NCI-H2029 (cell line): ENCODE measurements around the gene C5orf46.
"Not testable (repeated sequence)": the region's sequence is repeated elsewhere in the genome, so short reads cannot be mapped to it uniquely, and the experiment has no call there.

Experiments used
- DNase-seq: peaks from one replicate; lab custom pipeline; 2025; lab: John Stamatoyannopoulos, UW

C5orf46 gene

DNA sequence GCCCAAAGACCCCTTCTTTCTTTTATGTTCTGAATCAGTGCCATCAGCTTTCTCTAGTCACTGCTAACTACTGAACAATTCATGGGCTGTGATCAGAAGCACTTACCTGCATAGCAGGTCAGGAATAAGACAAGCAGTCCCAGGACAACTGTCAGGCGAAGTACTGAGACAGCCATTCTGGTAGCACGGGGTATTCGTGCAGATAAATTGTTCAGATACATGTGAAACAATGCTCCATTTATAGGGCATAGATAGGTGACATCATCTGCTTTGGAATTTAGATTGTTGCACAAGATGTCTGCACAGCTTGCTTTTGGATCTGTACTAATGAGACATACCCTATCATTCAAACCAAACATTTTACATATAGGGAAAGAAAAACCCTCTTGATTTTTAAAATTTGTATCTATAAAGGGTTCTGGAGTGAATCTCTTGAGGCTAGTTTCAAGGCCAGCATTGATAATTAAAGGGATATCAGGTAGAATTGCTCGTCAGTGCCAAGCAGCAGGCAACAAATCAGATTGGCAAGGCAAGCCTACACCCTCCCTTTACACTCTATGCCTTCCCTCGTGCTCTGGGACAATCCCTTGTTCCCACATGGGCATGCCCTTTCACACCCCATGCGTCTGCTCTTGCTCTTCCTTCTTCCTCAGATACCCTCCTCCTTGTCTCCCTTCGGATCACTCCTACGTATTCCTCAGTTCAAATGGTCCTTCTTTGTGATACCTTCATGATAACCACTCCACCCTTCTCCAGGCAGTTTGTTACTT lies at the start of gene C5orf46:
Gene C5orf46 (minus strand): TSS at position 213 of the 770 bp plus-strand sequence. CDS start 37 bp downstream, at position 176.
- DNase-seq: no peak

DNA sequence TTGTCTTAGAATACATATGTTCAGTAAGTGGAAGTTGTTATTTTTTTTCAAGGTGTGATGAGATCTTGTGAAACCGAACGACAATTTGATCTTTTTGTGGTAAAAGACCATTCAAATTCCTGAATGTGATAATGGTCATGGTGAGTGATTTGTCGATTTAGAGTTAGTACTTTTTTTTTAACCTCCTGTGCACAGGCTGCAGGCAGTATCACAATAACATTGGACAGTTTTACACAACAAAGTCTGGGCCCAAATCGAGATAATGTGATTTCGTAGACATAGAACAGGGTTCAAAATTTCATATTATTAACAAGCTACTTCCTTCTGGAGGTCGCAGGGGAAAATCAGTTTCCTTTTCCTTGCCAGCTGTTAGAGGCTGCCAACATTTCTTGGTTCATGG lies 48.6 kb upstream of the C5orf46 start:
- DNase-seq: no peak

DNA sequence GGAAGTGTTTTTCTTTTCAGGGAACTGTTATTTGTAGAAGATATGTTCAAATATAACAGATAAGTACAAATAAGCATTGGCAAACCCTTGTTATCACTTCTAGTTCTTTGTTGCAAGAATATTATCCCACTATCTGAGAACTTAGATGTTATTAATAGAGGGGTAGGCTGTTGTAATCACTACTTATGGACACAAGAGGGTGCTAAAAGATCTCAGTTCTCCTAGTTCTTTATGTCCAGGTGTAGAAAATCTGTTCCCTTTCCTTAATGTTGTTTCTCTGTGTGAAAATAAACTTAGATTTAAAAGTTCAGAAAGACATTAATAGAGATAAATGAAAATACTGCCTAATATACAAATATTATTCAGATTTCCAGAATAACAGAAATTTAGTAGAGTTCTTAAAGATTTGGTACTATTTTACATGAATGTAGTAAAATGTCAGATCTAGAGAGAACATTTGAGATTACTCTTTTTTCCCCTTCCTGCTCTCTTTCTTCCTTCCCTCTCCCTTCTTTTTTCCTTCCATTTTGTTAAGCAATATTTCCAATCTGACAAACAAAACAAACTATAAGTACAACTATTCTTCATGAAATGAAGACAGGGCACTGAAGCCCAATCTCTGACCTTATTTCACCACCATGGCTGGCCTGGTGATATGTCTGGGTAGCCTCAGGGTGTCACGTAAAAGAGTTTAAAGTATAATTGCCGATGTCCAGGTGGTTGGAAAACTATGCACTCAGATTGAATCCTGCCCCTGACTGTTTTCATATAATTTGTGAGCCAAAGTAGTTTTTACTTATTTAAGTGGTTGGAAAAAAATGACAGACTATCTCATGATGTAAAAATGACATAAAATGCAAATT lies 43.6 kb upstream of the C5orf46 start:
- DNase-seq: no peak

DNA sequence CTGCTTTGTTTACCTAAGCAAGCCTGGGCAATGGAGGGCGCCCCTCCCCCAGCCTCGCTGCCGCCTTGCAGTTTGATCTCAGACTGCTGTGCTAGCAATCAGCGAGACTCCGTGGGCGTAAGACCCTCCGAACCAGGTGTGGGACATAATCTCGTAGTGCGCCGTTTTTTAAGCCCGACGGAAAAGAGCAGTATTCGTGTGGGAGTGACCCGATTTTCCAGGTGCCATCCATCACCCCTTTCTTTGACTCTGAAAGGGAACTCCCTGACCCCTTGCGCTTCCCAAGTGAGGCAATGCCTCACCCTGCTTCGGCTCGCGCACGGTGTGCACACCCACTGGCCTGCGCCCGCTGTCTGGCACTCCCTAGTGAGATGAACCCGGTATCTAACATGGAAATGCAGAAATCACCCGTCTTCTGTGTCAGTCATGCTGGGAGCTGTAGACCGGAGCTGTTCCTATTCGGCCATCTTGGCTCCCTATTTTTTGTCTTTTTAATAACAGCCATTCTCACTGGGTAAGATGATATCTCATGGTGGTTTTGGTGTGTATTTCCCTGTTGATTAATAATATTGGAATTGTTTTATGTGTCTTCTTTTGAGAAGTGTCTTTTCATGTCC lies 40.4 kb upstream of the C5orf46 start:
- DNase-seq: not testable (repeated sequence)

DNA sequence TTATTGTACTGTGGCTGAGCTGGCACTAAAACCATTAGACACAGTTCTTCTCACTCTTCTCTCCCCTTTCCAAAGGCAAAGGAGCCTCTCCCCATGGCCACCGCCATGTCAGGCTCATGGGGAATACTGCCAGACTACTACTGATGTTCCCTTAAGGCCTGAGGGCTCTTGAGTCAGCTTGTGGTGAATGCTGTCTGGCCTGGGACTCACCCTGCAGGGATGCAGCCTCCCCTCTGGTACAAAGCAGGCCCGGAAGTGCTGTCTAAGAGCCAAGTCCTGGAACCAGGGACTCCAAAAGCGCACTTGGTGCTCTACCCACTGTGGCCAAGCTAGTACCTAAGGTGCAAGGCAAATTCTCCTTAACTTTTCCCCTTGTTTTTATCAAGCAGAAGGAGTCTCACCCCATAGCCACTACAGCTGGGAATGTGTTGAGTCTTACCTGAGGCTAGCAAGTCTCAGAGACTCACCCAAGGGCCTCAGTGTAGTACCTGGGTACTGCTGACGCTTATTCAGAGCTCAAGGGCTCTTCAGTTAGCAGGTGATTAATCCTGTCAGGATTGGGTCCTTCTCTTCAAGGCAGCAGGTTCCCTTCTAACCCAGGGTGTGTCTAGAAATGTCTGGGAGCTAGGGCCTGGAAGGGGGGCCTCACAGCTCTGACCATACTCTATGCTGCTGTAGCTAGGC lies 33.2 kb upstream of the C5orf46 start:
- peak; percentile 18 for DNase-seq

DNA sequence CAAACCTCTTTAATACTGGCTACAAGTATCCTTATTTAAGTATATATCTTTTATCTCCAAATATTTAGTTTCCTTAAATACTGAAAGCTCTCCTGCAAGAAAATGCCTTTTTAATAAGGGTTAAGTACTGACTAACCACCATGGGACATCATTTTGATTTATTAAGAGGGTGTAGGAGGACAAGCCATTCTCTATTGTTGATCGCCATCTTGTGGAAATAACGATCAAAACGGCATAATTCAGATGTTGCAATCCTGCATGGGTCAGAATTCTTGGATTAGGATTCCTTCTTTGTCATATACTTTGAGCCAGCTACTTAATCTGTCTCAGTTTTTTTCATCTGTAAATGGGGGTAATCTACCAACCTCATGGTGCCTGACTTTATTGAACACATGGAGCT lies 28.7 kb upstream of the C5orf46 start:
- peak; percentile 34 for DNase-seq

DNA sequence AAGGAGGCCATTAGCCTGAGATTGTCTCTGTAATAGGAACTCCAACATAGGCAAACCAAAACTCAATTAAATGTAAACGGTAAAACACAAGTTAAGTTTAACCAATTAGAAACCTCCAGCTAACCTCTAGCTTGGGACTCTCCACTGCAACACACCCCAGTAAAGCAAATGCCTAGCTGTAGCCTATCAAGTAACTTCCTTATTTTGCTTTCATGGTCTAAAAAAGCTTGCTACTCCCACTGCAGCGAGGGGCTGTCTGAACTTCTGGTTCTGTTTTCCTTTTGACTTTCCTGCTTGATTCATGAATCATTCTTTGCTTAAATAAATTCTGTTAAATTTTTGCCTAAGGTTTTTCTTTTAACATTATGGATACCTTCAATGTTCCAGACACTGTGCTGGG lies 24.4 kb upstream of the C5orf46 start:
- DNase-seq: no peak

DNA sequence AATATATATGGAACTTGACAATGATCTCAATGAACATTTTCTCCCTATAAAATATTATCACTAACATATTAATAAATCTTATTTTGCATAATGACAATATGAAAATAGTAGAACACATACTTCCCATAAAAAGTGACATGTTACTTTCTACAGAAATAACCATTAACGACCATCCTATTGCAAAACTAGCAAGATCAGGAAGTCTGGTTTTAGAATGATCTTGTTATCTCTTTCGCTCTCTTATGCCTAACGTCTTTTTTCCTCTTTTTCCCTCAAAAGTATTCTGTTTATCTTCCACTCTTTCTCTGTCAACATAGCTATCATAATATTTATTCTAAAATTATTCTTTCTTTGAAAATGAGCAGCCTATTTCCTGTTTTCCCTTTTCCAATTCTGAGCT lies 21.6 kb upstream of the C5orf46 start:
- no peak for DNase-seq

DNA sequence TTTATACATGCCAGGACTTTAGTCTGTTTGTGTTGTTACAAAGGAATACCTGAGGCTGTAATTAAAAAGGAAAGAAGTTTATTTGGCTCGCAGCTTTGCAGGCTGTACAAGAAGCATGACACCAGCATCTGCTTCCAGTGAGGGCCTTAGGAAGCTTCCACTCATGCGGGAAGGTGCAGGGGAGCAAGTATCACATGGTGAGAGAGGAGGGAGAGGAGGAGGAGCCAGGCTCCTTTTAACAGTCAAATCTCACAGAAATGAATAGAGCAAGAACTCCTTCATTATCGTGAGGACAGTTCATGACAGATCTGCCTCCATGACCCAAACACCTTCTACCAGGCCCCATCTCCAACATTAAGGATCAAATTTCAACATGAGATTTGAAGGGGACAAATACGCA lies 18.7 kb upstream of the C5orf46 start:
- DNase-seq: no peak

DNA sequence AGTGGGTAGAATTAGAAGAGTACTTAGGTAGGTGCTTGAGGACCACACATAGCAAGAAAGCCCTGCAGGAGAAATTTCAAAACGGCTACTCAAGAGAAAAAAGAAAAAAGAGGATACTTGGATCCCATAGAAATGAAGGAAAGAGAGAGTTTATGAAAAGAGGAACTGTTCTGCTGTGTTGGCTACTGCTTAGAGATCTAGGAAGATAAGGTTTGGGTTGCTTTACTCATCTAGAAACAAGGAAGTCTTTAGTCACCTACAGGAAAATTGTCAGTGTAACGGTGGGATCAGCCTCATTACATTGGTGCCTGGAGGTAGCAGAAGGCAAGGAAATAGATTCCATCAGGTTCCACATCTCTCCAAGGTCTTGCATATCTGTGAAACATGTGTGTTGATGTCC lies 14.8 kb upstream of the C5orf46 start:
- no peak for DNase-seq

DNA sequence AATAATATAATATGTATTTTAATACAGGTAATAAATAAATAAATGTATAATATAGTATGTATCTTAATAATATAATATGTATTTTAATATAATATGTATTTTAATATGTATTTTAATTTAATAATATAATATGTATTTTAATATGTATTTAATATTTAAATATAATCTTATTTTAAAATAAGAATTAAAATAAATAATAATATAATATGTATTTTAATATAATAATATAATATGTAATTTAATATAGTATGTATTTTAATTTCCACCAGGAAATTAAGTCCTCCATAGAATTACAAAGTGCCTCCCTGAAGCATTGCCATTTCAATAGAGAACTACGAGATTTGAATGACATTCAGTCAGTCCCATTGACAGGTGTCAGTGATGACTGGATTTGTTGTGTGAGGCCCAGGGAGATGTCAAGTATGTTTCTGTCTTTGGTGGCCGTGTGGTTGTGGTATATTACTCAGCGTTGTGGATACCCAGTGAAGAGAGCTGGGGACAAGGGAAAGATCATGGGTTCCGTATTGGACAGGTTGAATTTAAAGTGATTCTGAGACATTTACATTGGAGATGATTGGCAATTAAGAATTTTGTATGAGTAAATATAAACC lies 14.2 kb upstream of the C5orf46 start:
- DNase-seq: no peak

DNA sequence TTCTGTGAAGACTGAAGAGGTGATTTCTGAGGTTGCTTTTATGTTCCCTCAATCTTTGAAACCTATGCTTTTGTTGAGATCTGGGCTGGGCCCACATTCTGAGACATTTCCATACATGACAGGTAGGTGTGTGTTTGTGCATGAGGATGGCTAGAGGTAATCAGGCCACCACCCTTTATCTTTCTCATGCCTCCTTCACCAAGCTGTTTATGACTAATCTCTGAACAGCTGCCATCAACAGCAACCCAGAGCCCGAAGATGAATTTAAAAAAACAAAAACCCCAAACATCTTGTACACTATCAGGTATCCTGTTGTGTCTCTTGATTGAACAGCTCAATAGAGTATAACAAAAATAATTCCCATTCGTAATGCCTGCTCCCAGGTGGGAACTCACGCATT lies 12.6 kb upstream of the C5orf46 start:
- no peak for DNase-seq

DNA sequence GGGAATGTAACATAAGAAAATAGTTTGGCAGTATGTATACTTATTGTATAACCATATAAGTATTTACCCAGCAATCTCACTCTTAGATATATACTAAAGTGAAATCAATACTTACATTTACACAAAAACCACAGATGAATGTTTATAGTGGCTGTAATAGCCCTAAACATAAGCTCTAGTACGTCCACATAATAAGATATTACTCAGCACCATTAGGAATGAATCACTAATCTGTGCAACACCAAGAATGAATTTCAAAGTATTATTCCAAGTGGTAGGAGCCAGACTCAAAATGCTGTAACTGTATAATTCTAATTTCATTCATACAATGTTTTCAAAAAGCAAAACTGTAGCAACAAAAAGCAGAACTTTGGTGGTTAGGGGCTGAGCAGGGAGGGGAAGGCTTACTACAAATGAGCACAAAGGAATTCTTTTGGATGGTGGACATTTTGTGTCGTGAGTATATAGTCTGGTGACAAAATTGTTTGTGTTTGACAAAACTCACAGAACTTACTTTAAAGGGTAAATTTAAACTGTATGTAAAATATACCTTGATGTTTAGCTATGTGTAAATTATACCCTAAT lies 11.9 kb upstream of the C5orf46 start:
- no peak for DNase-seq

DNA sequence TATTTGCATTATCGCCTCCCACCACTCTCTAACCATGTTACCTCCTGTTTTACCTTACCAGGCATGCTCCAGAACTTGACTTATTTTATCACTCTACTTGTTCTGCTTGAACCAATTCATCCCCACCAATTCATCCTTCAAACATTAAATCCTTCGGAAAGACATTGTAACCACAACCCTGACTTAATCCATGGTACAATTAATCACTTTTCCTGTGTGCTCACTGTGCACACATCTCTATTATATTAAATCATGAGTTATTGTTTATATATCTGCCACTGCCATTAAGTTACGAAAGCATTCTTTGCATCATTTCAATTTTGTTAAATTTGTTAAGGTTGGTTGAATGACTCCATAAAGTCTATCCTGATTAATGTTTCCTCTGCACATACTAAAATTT lies 7.4 kb upstream of the C5orf46 start:
- DNase-seq: no peak

DNA sequence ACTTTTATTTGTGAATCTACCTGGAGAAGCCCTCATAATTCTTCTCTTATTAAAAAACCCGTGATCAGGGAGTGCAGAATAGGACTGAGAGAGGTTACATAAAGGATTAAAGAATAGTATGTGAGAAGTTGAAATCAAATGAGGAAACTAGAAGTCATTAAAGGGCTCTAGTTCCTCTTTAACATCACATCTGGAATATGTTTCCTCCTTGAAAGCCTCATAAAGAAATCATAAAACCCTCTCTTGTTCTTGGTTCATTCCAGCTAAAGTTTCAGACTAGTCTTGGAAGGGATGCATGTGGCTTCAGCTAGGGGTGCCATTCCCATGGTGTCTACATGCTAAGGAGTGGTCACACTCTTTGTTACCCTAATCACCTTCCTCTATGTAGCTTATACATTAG lies 5.7 kb upstream of the C5orf46 start:
- DNase-seq: no peak

DNA sequence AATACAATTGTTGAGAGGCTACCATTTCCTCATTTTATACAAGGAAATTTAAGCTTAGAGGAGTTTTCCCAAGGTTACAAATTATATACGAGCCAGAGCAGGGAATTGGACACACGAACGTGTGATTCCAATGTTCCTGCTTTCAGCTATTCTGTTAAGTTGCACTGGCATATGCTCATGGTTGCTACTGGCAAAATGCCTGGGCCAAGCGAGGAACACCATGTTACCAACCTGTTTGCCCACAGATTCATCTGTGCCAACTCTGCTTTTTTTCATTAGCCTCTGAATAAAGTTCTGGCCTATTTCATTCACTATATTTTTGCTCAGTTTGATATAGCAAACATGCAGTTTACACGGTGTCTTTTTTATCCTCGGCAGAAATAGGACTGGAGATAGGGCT lies 5.1 kb upstream of the C5orf46 start:
- DNase-seq: no peak

DNA sequence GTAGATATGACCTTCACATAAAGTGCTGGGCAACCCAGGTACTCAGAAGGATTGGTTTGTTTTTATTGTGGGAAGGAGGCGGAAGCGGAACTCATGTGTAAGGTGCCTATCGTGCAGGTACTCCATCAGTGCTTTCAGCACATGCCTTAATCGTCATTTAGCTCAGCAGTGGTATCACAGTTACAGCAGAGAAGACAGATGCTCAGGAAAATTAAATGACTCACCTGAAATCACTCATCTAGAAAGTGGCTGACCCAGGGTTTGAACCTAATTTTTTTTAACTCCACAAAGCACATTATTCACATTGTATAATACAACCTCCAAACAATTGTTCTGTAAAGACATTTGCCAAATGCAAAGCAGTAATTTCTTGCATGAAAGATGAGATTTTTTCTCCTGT lies 2.2 kb downstream of the C5orf46 start:
- no peak for DNase-seq

DNA sequence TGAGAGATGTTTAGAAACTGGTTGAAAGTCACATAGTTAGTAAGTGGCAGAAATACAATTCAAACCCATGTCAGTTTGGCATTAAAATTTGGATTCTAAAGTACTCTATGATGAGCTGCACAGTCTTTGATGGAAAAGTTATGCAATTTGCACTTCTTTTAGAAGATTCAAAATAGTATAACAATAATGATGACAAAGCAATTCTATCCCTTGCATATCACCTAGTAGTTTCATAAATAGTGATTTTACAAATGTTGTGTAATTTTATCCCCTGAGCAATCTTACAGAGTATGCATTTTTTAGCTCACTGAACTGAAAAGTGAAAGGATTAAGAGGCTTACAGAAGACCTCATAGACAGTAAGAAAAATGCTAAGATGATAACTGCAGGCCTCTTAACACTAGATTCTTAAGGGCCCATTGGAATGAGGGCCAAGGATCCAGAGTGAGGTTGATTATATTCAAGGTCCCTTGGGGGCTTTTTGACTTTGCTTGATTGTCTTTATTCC lies 3.7 kb downstream of the C5orf46 start:
- no peak for DNase-seq

DNA sequence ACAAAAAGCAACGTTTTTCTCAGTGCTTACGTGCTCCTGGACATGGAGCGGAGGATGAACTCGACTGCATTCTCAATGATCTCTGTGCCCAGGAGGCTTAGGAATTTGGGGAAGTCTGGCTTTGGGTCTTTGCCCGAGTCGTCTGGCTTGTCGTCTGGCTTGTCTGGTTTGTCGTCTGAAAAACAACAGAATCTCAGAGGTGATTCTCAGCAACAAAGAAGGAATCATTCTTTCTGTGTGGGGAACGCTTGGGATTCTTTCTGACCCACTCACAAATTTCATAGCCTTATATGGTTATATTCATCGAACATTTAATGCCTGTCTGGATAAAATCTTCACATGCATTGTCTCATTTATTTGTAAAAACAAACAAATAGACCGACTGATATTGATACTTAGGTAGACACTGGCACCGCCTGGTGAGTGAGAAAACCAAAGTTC lies 4.7 kb downstream of the C5orf46 start:
- no peak for DNase-seq

DNA sequence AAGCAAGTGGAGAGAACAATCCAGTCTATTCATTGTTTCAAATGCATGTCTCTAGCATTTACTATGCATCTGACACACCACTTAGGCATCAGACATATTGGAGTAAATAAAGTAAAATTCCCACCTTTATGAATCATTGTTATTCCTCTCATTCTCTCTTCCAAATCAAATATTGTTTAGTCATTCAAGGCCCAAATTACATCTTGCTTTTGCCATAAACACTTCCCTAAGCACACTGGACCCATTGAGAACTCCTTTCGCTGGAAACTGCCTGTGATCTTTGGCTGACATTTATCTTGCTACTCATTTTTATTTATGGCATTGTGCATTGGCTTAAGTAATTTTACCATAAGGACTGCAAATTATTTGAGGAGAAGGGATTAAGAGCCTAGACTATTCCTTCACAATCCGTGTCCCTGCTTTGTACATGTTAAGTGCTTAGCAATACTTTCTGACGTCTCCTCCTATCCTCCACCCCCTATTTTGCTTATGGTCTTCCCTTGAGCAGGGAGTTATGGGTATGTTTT lies 7.4 kb downstream of the C5orf46 start:
- no peak for DNase-seq

DNA sequence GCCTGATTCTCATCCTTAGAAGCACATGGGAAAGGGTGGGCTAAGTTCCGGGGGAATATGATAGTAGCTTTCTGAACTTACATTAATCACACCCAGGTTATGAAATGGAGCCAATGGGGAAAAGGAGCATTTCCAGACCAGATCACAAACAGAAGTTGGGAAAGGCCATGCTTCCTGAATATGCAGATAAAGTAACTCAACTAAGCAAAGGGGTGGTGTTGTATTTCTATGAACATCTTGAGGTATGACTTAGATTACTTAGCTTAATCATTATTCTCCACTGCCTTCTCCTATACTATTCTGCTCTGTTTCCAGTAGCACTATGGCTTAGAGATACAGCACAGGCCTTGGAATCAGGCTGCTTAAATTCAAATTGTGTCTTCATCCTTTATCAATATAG lies 10.5 kb downstream of the C5orf46 start:
- no peak for DNase-seq
